ENCODE data around the gene RAB3GAP1. TPM values are rescaled to one million over a fixed set of nuclear protein-coding genes. Genes with fewer than 3 reads are reported as not detected.

The RAB3GAP1 gene
- polyA plus RNA-seq, 1 of the 3 experiments (the other 2 are of a cell fraction): 10.9 TPM

DNA sequence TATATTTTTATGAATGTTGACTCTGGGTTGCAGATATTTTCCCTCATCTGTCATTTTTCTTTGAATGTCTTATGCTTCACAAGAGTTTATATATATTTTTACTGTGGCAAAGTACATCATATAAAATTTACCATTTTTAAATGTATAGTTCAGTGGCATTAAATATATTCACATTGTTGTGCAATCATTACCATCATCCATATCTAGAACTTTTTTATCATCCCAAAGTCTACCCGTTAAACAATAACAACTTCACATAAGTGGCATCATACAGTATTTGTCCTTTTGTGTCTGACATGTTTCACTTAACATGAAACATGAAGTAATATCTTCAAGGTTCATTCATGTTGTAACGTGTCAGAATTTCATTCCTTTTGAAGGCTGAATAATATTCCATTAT is 24.5 kb downstream of the RAB3GAP1 start:
- Histone ChIP-seq H3K4me2 (no peak overlapping the region), H3K9me2 (0 out of 2 replicates have a peak, but pooled peaks cover 3% of the 10 kb centered on the region), H3K79me2 (ENCODE audit: insufficient read depth) (peaks cover 90% of the 10 kb centered on the region), H3K9me3 (peaks cover 13% of the 10 kb centered on the region), H2AFZ (ENCODE audit: low read depth) (no peak overlapping the region), H4K20me1 (ENCODE audit: insufficient read depth) (0 out of 2 replicates have a peak, but pooled peaks cover 3% of the 10 kb centered on the region), H3K9ac (no peak overlapping the region), H3K27me3 (ENCODE audit: insufficient read depth) (no peaks in the 10 kb centered on the region), H3F3A (replicated peaks; ENCODE audit: insufficient read depth) (peaks cover 15% of the 10 kb centered on the region), H3K27ac (ENCODE audit: low read depth in 2 of 2, low read length in 1 of 2) (no peak overlapping the region), H3K4me3 (ENCODE audit: low read depth in 2 of 2, low read length in 1 of 2) (no peak overlapping the region), H3K4me1 (ENCODE audit: control insufficient read depth in 1 of 2, insufficient read depth in 2 of 2, low read depth in 1 of 2, low read length in 1 of 2) (no peaks in the 10 kb centered on the region), H3K36me3 (replicated peaks in 1 of 2; ENCODE audit: control insufficient read depth in 1 of 2, insufficient read depth in 2 of 2, low read length in 1 of 2) (peaks cover 0 to 40% of the 10 kb centered on the region in 2 experiments)
- CTCF ChIA-PET: no interaction called here
- 99% methylated on average over 2 of the region's 2 CpGs for WGBS (ENCODE audit: low lambda C conversion rate)
- POLR2A ChIA-PET: no interaction called here
- TF ChIP-seq GABPA (IDR thresholded peaks at IDR 0.05; ENCODE audit: low read depth): no peak
- TF ChIP-seq, protein P1, sequence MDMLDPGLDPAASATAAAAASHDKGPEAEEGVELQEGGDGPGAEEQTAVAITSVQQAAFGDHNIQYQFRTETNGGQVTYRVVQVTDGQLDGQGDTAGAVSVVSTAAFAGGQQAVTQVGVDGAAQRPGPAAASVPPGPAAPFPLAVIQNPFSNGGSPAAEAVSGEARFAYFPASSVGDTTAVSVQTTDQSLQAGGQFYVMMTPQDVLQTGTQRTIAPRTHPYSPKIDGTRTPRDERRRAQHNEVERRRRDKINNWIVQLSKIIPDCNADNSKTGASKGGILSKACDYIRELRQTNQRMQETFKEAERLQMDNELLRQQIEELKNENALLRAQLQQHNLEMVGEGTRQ (IDR thresholded peaks at IDR 0.05; ENCODE audit: borderline replicate concordance, low read depth, low read length): no peak
- TF ChIP-seq MEF2A (IDR thresholded peaks at IDR 0.05; ENCODE audit: borderline replicate concordance, low read depth): no peak
- TF ChIP-seq NRF1 (IDR thresholded peaks at IDR 0.05; ENCODE audit: low read depth, low read length): no peak
- no peak for TF ChIP-seq JUND (IDR thresholded peaks at IDR 0.05)
- no peak for TF ChIP-seq RXRA (IDR thresholded peaks at IDR 0.05; ENCODE audit: borderline replicate concordance, low read depth)
- no peak for TF ChIP-seq TAF1 (IDR thresholded peaks at IDR 0.05; ENCODE audit: borderline replicate concordance, low read depth, low read length)
- TF ChIP-seq EZH2phosphoT487 (IDR thresholded peaks at IDR 0.05; ENCODE audit: borderline replicate concordance, low read depth): no peak
- TF ChIP-seq FOSL2 (IDR thresholded peaks at IDR 0.05; ENCODE audit: borderline replicate concordance, low read depth): no peak
- TF ChIP-seq REST (IDR thresholded peaks at IDR 0.05; ENCODE audit: low read depth, low read length): no peak
- TF ChIP-seq, protein P2, sequence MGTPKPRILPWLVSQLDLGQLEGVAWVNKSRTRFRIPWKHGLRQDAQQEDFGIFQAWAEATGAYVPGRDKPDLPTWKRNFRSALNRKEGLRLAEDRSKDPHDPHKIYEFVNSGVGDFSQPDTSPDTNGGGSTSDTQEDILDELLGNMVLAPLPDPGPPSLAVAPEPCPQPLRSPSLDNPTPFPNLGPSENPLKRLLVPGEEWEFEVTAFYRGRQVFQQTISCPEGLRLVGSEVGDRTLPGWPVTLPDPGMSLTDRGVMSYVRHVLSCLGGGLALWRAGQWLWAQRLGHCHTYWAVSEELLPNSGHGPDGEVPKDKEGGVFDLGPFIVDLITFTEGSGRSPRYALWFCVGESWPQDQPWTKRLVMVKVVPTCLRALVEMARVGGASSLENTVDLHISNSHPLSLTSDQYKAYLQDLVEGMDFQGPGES (IDR thresholded peaks at IDR 0.05; ENCODE audit: low read depth, low read length): no peak
- no peak for TF ChIP-seq YY1 (IDR thresholded peaks at IDR 0.05; ENCODE audit: low read depth)
- no peak for TF ChIP-seq MAX (IDR thresholded peaks at IDR 0.05; ENCODE audit: low read depth)
- no peak for TF ChIP-seq FOXM1 (IDR thresholded peaks at IDR 0.05; ENCODE audit: low read depth)
- DNase-seq: no peak

Measured in SK-N-SH (cell line).